Colonic mucosa (tissue), 4 donors: Measurements from ENCODE around the gene WWC1. TPM values are rescaled to one million over a fixed set of nuclear protein-coding genes. Genes with fewer than 3 reads are reported as not detected.

Source experiments
- DNase-seq: peaks from one replicate; pipeline ENCODE4 v3.0.0-alpha.2; 2020
- H3K27ac ChIP-seq: fragments of 200-600 bp; one replicate; pipeline ENCODE4 v1.8.0; 2021
- H3K27me3 ChIP-seq: fragments of 200-600 bp; one replicate; pipeline ENCODE4 v1.8.0; 2021
- H3K36me3 ChIP-seq: fragments of 200-600 bp; one replicate; pipeline ENCODE4 v1.8.0; 2021
- H3K4me1 ChIP-seq: fragments of 200-600 bp; one replicate; pipeline ENCODE4 v1.8.0; 2021; ENCODE audit warnings: mild to moderate bottlenecking
- H3K4me3 ChIP-seq: fragments of 200-600 bp; one replicate; pipeline ENCODE4 v1.8.0; 2021
- H3K9ac ChIP-seq, 2 donors: one replicate each; pipeline ENCODE4 v1.7.0; 2013; ENCODE audit warnings: control low read depth in 2 of 2, low read depth in 2 of 2, low read length in 2 of 2
- H3K9me3 ChIP-seq: fragments of 200-600 bp; one replicate; pipeline ENCODE4 v1.8.0; 2021
- intact Hi-C: fragments of 100-400 bp; cut with DNase I; formaldehyde crosslinking; loops from one replicate; pipeline ENCODE4 v1.14.1; 2022
- total RNA-seq, 2 donors: library from RNA; stranded (reverse); fragmentation: NEBNext Ultra II Directional in 1 of 2; extraction: Animal tissue kit (Norgen Biotek cat#: 25700) in 1 of 2; gene quantifications; one replicate each; pipeline ENCODE4 v1.2.1, GENCODE V29; 2021
- TF ChIP-seq, protein P1 (sequence below): fragments of 200-600 bp; IDR thresholded peaks from one replicate; pipeline ENCODE4 v1.8.0; 2022; ENCODE audit warnings: antibody characterized with exemption, mild to moderate bottlenecking
- donor health status: healthy.
- donor health status: DM: no; HTN: no; CAD: no.
- donor health status: DM: no; HTN: no; CAD: no.

The WWC1 gene
- total RNA-seq, 2 donors from 2014 or later: 15.3 to 33.3 TPM

DNA sequence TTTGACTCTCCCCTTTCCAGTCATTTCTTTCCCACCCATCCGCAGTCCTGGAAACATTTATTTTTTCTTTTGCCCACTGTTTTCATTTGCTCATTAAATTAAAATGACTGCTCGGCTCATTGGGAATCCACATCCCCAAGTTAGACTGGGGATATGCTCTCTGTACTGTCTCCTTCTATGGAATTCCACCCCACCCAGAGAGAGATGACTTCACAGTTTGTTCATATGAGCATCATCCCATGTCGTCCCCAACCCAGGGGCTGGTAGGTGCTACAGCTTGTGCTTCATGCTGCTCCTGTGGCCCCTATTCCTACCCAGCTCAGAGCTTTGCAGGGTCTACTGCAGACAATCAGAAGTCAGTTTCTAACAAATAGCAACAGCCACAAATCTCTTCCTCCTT is 178.4 kb downstream of the WWC1 start:
- H3K27me3 ChIP-seq: no peaks in the 10 kb centered on the region
- H3K27ac ChIP-seq: no peak overlapping the region
- intact Hi-C loops: no loop called here
- no peaks in the 10 kb centered on the region for H3K36me3 ChIP-seq
- H3K9me3 ChIP-seq: no peaks in the 10 kb centered on the region
- no peak overlapping the region for H3K9ac ChIP-seq
- TF ChIP-seq, protein P1, sequence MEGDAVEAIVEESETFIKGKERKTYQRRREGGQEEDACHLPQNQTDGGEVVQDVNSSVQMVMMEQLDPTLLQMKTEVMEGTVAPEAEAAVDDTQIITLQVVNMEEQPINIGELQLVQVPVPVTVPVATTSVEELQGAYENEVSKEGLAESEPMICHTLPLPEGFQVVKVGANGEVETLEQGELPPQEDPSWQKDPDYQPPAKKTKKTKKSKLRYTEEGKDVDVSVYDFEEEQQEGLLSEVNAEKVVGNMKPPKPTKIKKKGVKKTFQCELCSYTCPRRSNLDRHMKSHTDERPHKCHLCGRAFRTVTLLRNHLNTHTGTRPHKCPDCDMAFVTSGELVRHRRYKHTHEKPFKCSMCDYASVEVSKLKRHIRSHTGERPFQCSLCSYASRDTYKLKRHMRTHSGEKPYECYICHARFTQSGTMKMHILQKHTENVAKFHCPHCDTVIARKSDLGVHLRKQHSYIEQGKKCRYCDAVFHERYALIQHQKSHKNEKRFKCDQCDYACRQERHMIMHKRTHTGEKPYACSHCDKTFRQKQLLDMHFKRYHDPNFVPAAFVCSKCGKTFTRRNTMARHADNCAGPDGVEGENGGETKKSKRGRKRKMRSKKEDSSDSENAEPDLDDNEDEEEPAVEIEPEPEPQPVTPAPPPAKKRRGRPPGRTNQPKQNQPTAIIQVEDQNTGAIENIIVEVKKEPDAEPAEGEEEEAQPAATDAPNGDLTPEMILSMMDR: no peak
- H3K4me1 ChIP-seq: no peaks in the 10 kb centered on the region
- no peak overlapping the region for H3K4me3 ChIP-seq
- no peak for DNase-seq

DNA sequence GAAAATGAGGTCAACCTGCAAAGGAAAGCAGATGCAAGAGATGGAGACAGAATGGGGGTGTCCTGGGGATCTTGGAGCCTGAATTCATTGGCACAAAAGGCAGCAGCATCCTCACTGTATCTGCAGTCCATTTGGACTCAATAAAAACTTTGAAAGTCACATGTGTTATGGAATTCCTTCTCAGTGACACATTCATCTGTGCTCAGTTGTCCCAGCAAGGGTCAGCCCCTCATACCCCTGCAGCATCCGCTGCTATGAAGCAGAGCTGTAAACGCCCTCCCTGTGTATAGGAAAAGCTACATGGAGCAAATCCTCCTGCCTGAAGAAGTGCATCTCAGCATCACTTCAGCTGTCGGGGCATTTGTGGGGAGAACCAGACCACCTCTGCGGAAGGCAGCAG is 180.3 kb downstream of the WWC1 start:
- Histone ChIP-seq H3K27me3 (no peaks in the 10 kb centered on the region), H3K9ac (no peak overlapping the region), H3K27ac (no peak overlapping the region), H3K4me1 (no peaks in the 10 kb centered on the region), H3K4me3 (no peak overlapping the region), H3K9me3 (no peaks in the 10 kb centered on the region), H3K36me3 (no peaks in the 10 kb centered on the region)
- intact Hi-C loops: no loop called here
- TF ChIP-seq, protein P1: no peak
- DNase-seq: no peak

DNA sequence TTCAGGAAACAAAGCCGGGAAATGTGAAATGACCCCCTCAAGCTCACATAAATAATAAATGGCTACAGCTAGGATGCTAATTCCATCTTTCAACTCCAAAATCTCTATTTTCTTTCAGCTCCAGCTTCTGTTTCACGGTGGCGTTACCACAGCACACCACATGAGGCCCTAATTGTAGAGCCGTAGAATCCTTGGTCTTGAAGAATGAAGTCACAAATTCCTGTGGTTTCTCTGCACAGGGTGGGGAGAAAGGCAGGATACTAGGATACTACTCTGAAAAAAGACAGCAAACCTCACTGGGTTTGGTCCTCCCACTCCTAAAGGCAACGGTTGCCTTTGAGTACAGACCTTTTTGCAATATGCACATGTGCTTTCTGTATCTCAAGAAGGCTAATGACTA is 180.9 kb downstream of the WWC1 start:
- no peaks in the 10 kb centered on the region for H3K36me3 ChIP-seq
- intact Hi-C loops: no loop called here
- no peaks in the 10 kb centered on the region for H3K9me3 ChIP-seq
- H3K4me3 ChIP-seq: no peak overlapping the region
- TF ChIP-seq, protein P1: no peak
- H3K27ac ChIP-seq: no peak overlapping the region
- no peaks in the 10 kb centered on the region for H3K4me1 ChIP-seq
- H3K9ac ChIP-seq: no peak overlapping the region
- no peaks in the 10 kb centered on the region for H3K27me3 ChIP-seq
- no peak for DNase-seq

DNA sequence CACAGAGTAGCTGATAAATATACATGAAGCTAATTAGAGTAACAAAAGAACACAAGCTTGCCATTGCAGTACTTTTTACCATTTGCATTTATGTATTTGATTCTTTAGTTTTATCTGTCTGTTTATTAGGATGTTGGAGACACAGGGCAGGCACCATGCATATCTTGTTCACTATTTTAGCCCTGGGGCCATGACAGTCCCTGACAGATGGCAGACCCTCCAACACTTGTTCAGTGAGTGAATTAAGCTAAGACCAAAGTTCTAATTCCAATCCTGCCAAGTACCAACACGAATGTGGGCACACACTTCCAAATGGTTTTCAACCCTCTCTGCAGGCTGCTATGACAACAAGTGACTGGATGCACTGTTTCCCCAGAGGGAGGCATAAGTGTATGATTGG is 182.9 kb downstream of the WWC1 start:
- no peak for DNase-seq
- H3K4me3 ChIP-seq: no peak overlapping the region
- intact Hi-C loops: no loop called here
- TF ChIP-seq, protein P1: no peak
- no peaks in the 10 kb centered on the region for H3K9me3 ChIP-seq
- no peaks in the 10 kb centered on the region for H3K36me3 ChIP-seq
- no peaks in the 10 kb centered on the region for H3K27me3 ChIP-seq
- no peak overlapping the region for H3K9ac ChIP-seq
- H3K27ac ChIP-seq: no peak overlapping the region
- H3K4me1 ChIP-seq: no peaks in the 10 kb centered on the region

DNA sequence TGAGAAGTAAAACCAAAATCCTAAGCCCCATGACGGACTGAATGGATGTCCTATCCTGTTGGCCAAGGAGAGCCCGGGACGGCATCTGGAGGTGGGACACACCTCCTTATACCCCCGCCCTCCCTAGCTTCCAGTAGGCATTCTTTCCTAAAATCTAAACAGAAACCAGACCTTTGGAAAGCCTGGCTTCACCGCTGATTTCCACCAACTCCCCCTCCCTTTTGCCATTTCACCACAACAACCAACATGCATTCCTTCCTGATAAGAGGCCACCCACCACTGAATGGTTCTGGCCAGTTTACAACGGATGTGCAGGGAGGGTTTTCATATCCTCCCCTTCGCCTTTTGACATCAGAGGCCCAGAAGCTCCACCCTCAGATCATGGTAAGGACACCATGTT is 185.6 kb downstream of the WWC1 start:
- no peak overlapping the region for H3K27ac ChIP-seq
- H3K27me3 ChIP-seq: no peaks in the 10 kb centered on the region
- no peak for DNase-seq
- H3K4me3 ChIP-seq: no peak overlapping the region
- no peaks in the 10 kb centered on the region for H3K9me3 ChIP-seq
- no peaks in the 10 kb centered on the region for H3K36me3 ChIP-seq
- intact Hi-C loops: no loop called here
- H3K4me1 ChIP-seq: no peaks in the 10 kb centered on the region
- TF ChIP-seq, protein P1: no peak
- H3K9ac ChIP-seq: no peak overlapping the region

DNA sequence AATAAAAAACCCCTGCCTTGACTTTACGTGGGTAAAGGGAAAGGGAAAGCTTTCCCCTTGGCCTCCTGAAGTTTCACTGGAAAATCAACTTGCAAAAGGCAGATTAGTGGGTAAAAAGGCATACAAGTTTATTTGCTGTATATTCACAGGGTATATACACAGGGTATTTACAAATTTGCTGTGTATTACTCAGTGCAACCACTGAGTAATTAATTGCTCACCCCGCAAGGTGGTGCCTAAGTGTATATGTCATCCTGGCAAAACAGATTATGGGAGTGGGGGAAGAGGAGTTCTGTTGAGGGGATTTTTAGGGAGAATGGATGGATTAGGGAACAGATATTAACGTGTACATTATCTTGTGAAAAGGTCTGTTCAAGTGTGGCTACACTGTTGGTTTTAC is 187.7 kb downstream of the WWC1 start:
- DNase-seq: no peak
- Histone ChIP-seq H3K9ac (no peak overlapping the region), H3K4me3 (no peak overlapping the region), H3K4me1 (no peaks in the 10 kb centered on the region), H3K9me3 (no peaks in the 10 kb centered on the region), H3K27ac (no peak overlapping the region), H3K36me3 (no peaks in the 10 kb centered on the region), H3K27me3 (no peaks in the 10 kb centered on the region)
- TF ChIP-seq, protein P1: no peak
- intact Hi-C loops: no loop called here
